ENCODE results near the gene PPAT. TPM values are rescaled to one million over a fixed set of nuclear protein-coding genes. Genes with fewer than 3 reads are reported as not detected.

PPAT gene
- total RNA-seq, 1 experiment from 2014 or later: 38.3 TPM

- ChIA-PET CTCF (no interaction called here), POLR2A (interaction anchor here (0.5 to 0.7 kb wide), 3 partner anchors 438 to 587 kb away, joined by 3 to 5 read pairs (median 3); partner anchors contain the start of gene CEP135)
- DNase-seq (ENCODE audit: low read depth, low spot score) (peak; percentile 87), ATAC-seq (peak; percentile 96)
- in situ Hi-C loops (cut with HindIII; ENCODE audit: low pct_unique_long_range_greater_than_20kb, low sequenced_read_pairs) (no loop called here), intact Hi-C loops (cut with micrococcal nuclease; ENCODE audit: unreplicated experiment) (no loop called here)
- Histone ChIP-seq H3K27ac (ENCODE audit: low read length) (peak within 1 kb of the TSS; percentile 87), H3K4me1 (ENCODE audit: control insufficient read depth, insufficient read depth, low read length) (peaks cover 8% of the 10 kb centered on the region), H3K27me3 (ENCODE audit: control insufficient read depth, insufficient read depth, low read length) (no peaks in the 10 kb centered on the region), H3K36me3 (ENCODE audit: control insufficient read depth, insufficient read depth, low read length) (peaks cover 3% of the 10 kb centered on the region), H3K4me3 (ENCODE audit: low read depth in 2 of 2, low read length in 2 of 2) (peak within 1 kb of the TSS; percentile 85 to 91), H3K9me3 (ENCODE audit: control insufficient read depth, insufficient read depth, low read depth, low read length) (no peaks in the 10 kb centered on the region)
- BruUV-seq (replicated peaks): TSS peak; percentile 86
- TF ChIP-seq, protein P1, sequence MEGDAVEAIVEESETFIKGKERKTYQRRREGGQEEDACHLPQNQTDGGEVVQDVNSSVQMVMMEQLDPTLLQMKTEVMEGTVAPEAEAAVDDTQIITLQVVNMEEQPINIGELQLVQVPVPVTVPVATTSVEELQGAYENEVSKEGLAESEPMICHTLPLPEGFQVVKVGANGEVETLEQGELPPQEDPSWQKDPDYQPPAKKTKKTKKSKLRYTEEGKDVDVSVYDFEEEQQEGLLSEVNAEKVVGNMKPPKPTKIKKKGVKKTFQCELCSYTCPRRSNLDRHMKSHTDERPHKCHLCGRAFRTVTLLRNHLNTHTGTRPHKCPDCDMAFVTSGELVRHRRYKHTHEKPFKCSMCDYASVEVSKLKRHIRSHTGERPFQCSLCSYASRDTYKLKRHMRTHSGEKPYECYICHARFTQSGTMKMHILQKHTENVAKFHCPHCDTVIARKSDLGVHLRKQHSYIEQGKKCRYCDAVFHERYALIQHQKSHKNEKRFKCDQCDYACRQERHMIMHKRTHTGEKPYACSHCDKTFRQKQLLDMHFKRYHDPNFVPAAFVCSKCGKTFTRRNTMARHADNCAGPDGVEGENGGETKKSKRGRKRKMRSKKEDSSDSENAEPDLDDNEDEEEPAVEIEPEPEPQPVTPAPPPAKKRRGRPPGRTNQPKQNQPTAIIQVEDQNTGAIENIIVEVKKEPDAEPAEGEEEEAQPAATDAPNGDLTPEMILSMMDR (IDR thresholded peaks at IDR 0.05): no peak
- peak; percentile 78 for TF ChIP-seq POLR2AphosphoS5 (IDR thresholded peaks at IDR 0.05; ENCODE audit: low read depth, low read length)
- TF ChIP-seq TCF7L2 (IDR thresholded peaks at IDR 0.05; ENCODE audit: low read depth, low read length): no peak
- TF ChIP-seq SIN3A (IDR thresholded peaks at IDR 0.05; ENCODE audit: borderline replicate concordance, insufficient read depth, low read depth, low read length): peak; percentile 24
Measured at GRCh38 chr4:56387023-56388001, 48.1 kb downstream of the PPAT start, which contains the start of gene AASDH. AASDH (minus strand) TSS chr4:56387491; CDS start chr4:56384299, 3,192 bp downstream.

GRCh38 chr4:56386091-56386490 lies 49.3 kb downstream of the PPAT start:
- Histone ChIP-seq H3K27ac (ENCODE audit: low read length) (peak overlapping the region; percentile 23), H3K9me3 (ENCODE audit: control insufficient read depth, insufficient read depth, low read depth, low read length) (no peaks in the 10 kb centered on the region), H3K4me3 (ENCODE audit: low read depth in 2 of 2, low read length in 2 of 2) (peak overlapping the region; percentile 85 to 91), H3K4me1 (ENCODE audit: control insufficient read depth, insufficient read depth, low read length) (peaks cover 8% of the 10 kb centered on the region), H3K27me3 (ENCODE audit: control insufficient read depth, insufficient read depth, low read length) (no peaks in the 10 kb centered on the region), H3K36me3 (ENCODE audit: control insufficient read depth, insufficient read depth, low read length) (peaks cover 3% of the 10 kb centered on the region; the same call in 1 of the 2 replicates)
- BruUV-seq (replicated peaks): TSS peak; percentile 67
- POLR2A ChIA-PET: no interaction called here
- CTCF ChIA-PET: no interaction called here
- TF ChIP-seq REST (IDR thresholded peaks at IDR 0.05; ENCODE audit: insufficient read depth in 1 of 2, low read depth in 2 of 2, low read length in 1 of 2): no peak
- TF ChIP-seq, protein P1 (IDR thresholded peaks at IDR 0.05): no peak
- TF ChIP-seq SIN3A (IDR thresholded peaks at IDR 0.05; ENCODE audit: borderline replicate concordance, insufficient read depth, low read depth, low read length): no peak
- no peak for TF ChIP-seq POLR2AphosphoS5 (IDR thresholded peaks at IDR 0.05; ENCODE audit: low read depth, low read length)
- TF ChIP-seq TCF7L2 (IDR thresholded peaks at IDR 0.05; ENCODE audit: low read depth, low read length): no peak
- intact Hi-C loops (cut with micrococcal nuclease; ENCODE audit: unreplicated experiment): no loop called here
- no peak for DNase-seq (ENCODE audit: low read depth, low spot score)
- in situ Hi-C loops (cut with HindIII; ENCODE audit: low pct_unique_long_range_greater_than_20kb, low sequenced_read_pairs): no loop called here
- no peak for ATAC-seq
